Measurements from ENCODE around the gene BTG4. TPM values are rescaled to one million over a fixed set of nuclear protein-coding genes. Genes with fewer than 3 reads are reported as not detected.

The BTG4 gene
- total and polyA plus RNA-seq, 12 donors = not detected

- WGBS, 4 donors = 68 to 87% (median 82%) methylated on average over 5 of the region's 5 CpGs
- intact Hi-C loops (cut with DNase I) = no loop called here
These were observed 12.7 kb downstream of the BTG4 start for GRCh38 chr11:111499483-111499882.

DNA sequence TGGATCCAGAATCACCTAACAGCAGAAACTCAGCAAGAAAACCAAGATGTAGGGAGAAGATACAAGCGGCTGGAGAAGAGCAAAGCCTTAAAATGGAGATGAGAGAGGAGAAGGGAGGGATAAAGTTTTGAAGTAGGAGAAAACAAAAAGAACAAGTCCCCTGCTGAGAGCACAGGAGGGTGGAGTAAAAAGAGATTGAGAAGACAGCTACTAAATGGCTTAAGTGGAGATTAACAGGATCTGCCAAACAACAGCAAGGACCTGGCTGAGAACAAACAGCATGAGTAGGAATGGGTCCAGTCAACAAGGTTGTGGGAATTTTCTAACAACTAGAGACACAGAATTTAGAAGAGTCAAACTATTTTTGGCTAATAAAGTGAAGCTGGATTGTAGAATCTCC is 18.1 kb downstream of the BTG4 start:
- H3K4me3 ChIP-seq = no peak overlapping the region
- no peaks in the 10 kb centered on the region for H3K9me3 ChIP-seq (replicated peaks in 1 of 3)
- no peak for DNase-seq
- no peaks in the 10 kb centered on the region for H3K27me3 ChIP-seq
- WGBS, 4 donors = 52 to 84% (median 68%) methylated on average over 1 of the region's 1 CpG
- TF ChIP-seq POLR2A (IDR thresholded peaks at IDR 0.05) = no peak
- TF ChIP-seq, protein P1, sequence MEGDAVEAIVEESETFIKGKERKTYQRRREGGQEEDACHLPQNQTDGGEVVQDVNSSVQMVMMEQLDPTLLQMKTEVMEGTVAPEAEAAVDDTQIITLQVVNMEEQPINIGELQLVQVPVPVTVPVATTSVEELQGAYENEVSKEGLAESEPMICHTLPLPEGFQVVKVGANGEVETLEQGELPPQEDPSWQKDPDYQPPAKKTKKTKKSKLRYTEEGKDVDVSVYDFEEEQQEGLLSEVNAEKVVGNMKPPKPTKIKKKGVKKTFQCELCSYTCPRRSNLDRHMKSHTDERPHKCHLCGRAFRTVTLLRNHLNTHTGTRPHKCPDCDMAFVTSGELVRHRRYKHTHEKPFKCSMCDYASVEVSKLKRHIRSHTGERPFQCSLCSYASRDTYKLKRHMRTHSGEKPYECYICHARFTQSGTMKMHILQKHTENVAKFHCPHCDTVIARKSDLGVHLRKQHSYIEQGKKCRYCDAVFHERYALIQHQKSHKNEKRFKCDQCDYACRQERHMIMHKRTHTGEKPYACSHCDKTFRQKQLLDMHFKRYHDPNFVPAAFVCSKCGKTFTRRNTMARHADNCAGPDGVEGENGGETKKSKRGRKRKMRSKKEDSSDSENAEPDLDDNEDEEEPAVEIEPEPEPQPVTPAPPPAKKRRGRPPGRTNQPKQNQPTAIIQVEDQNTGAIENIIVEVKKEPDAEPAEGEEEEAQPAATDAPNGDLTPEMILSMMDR (IDR thresholded peaks at IDR 0.05) = no peak
- no peaks in the 10 kb centered on the region for H3K4me1 ChIP-seq (replicated peaks in 1 of 2)
- H3K36me3 ChIP-seq (replicated peaks in 1 of 2) = no peaks in the 10 kb centered on the region
- no peak overlapping the region for H3K27ac ChIP-seq
- intact Hi-C loops (cut with DNase I) = no loop called here

More at GRCh38 chr11:111499483-111499882, 12.7 kb downstream of the BTG4 start:
- Histone ChIP-seq H3K4me1 (replicated peaks in 1 of 2) (no peaks in the 10 kb centered on the region), H3K9me3 (replicated peaks in 1 of 3) (no peaks in the 10 kb centered on the region), H3K27me3 (peaks cover 5% of the 10 kb centered on the region), H3K4me3 (no peak overlapping the region), H3K27ac (no peak overlapping the region), H3K36me3 (replicated peaks in 1 of 2) (no peaks in the 10 kb centered on the region)
- TF ChIP-seq POLR2A (IDR thresholded peaks at IDR 0.05) = no peak
- TF ChIP-seq, protein P1 (IDR thresholded peaks at IDR 0.05) = no peak
- no peak for DNase-seq

GRCh38 chr11:111490496-111490895 is 21.7 kb downstream of the BTG4 start:
- TF ChIP-seq, protein P1 (IDR thresholded peaks at IDR 0.05) = no peak
- TF ChIP-seq POLR2A (IDR thresholded peaks at IDR 0.05) = no peak
- 79 to 96% (median 93%) methylated on average over 1 of the region's 1 CpG for WGBS, 4 donors
- H3K4me3 ChIP-seq = no peak overlapping the region
- no peak overlapping the region for H3K27ac ChIP-seq
- no peaks in the 10 kb centered on the region for H3K9me3 ChIP-seq (replicated peaks in 1 of 3)
- peaks cover 8% of the 10 kb centered on the region for H3K27me3 ChIP-seq
- no peak for DNase-seq
- H3K36me3 ChIP-seq (replicated peaks in 1 of 2) = no peaks in the 10 kb centered on the region
- no peaks in the 10 kb centered on the region for H3K4me1 ChIP-seq (replicated peaks in 1 of 2)
- intact Hi-C loops (cut with DNase I) = no loop called here

GRCh38 chr11:111483431-111483830 is 28.8 kb downstream of the BTG4 start:
- no peak for TF ChIP-seq POLR2A (IDR thresholded peaks at IDR 0.05)
- TF ChIP-seq, protein P1 (IDR thresholded peaks at IDR 0.05) = no peak
- peaks cover 0 to 8% (median 0%) of the 10 kb centered on the region in 3 donors for H3K9me3 ChIP-seq (replicated peaks in 1 of 3)
- H3K36me3 ChIP-seq (replicated peaks in 1 of 2) = no peaks in the 10 kb centered on the region
- intact Hi-C loops (cut with DNase I) = no loop called here
- no peak for DNase-seq
- H3K4me3 ChIP-seq = no peak overlapping the region
- no peaks in the 10 kb centered on the region for H3K4me1 ChIP-seq (replicated peaks in 1 of 2)
- no peak overlapping the region for H3K27ac ChIP-seq
- peaks cover 8% of the 10 kb centered on the region for H3K27me3 ChIP-seq
